Gastrocnemius medialis (tissue), 4 donors: Measurements from ENCODE around the gene RPS6KA2.

Experiments used
- CTCF ChIP-seq, 5 experiments: fragments of 450-650 bp in 3 of 5; fragments of 200-600 bp in 2 of 5; sonication (generic) in 2 of 5; IDR thresholded peaks in 4 of 5; conservative IDR thresholded peaks in 1 of 5; 1 replicate in 4 of 5; 2 replicates in 1 of 5; pipeline ENCODE4 v1.5.1; 2016 to 2019; ENCODE audit warnings: antibody characterized with exemption in 5 of 5, mild to moderate bottlenecking in 3 of 5, moderate library complexity in 3 of 5
- POLR2A ChIP-seq, 2 donors: fragments of 450-650 bp; IDR thresholded peaks; one replicate each; pipeline ENCODE4 v1.6.1; 2017; ENCODE audit warnings: antibody characterized with exemption in 2 of 2, mild to moderate bottlenecking in 2 of 2, moderate library complexity in 2 of 2

GRCh38 chr6:166516251-166516884 is 110.7 kb downstream of the RPS6KA2 start:
- TF ChIP-seq CTCF (IDR thresholded peaks at IDR 0.05 in 4 of 5, conservative IDR thresholded peaks at IDR 0.05 in 1 of 5) (no peak), POLR2A (IDR thresholded peaks at IDR 0.05) (no peak)
